GM21447 (cell line): Measurements from ENCODE around the gene NXN.
"Not testable (repeated sequence)": the region's sequence is repeated elsewhere in the genome, so short reads cannot be mapped to it uniquely, and the experiment has no call there.

ENCODE experiments used
- ATAC-seq: cut with Tn5 transposase; IDR thresholded peaks from one replicate; pipeline ENCODE4 v1.9.1; 2021; ENCODE audit not compliant: unreplicated experiment

Gene NXN

GRCh38 chr17:836151-836550 is 143.4 kb downstream of the NXN start:
- no peak for ATAC-seq

GRCh38 chr17:835721-836120 is 143.9 kb downstream of the NXN start:
- not testable (repeated sequence) for ATAC-seq

GRCh38 chr17:835263-835662 is 144.3 kb downstream of the NXN start:
- ATAC-seq, result no peak

- no peak for ATAC-seq
These were observed 145.4 kb downstream of the NXN start for GRCh38 chr17:834136-834535.

GRCh38 chr17:830950-831349 is 148.6 kb downstream of the NXN start:
- no peak for ATAC-seq

- ATAC-seq, result no peak
These were observed 149.2 kb downstream of the NXN start for GRCh38 chr17:830381-830780.

- ATAC-seq, result not testable (repeated sequence)
These were observed 150.0 kb downstream of the NXN start for GRCh38 chr17:829614-830013.

GRCh38 chr17:828761-829160 is 150.8 kb downstream of the NXN start:
- ATAC-seq, result no peak

GRCh38 chr17:826778-827177 is 152.8 kb downstream of the NXN start:
- no peak for ATAC-seq

GRCh38 chr17:825216-825615 is 154.4 kb downstream of the NXN start:
- ATAC-seq, result no peak

- ATAC-seq, result no peak
These were observed 155.2 kb downstream of the NXN start for GRCh38 chr17:824378-824777.

GRCh38 chr17:823501-823902 is 156.1 kb downstream of the NXN start:
- no peak for ATAC-seq

GRCh38 chr17:819251-819650 is 160.3 kb downstream of the NXN start:
- ATAC-seq, result no peak

- ATAC-seq, result no peak
These were observed 165.2 kb downstream of the NXN start for GRCh38 chr17:814371-814770.

- no peak for ATAC-seq
These were observed 166.9 kb downstream of the NXN start for GRCh38 chr17:812638-813204.

- ATAC-seq, result no peak
These were observed 168.4 kb downstream of the NXN start for GRCh38 chr17:811051-811784.

GRCh38 chr17:807523-808294 is 171.9 kb downstream of the NXN start:
- ATAC-seq, result no peak

- ATAC-seq, result no peak
These were observed 172.6 kb downstream of the NXN start for GRCh38 chr17:806781-807522.

- no peak for ATAC-seq
These were observed 173.2 kb downstream of the NXN start for GRCh38 chr17:806346-806745.

GRCh38 chr17:805886-806285 is 173.7 kb downstream of the NXN start:
- ATAC-seq, result not testable (repeated sequence)
